ENCODE data around the gene DIPK2B. TPM values are rescaled to one million over a fixed set of nuclear protein-coding genes. Genes with fewer than 3 reads are reported as not detected.

The DIPK2B gene
- total and polyA plus RNA-seq, 2 of the 13 experiments (the other 11 are each of a cell fraction or from before 2014, with no cell fraction given): not detected

GRCh38 chrX:45166781-45167180 is 33.9 kb downstream of the DIPK2B start:
- intact Hi-C loops (cut with micrococcal nuclease; ENCODE audit: unreplicated experiment): no loop called here
- WGBS (ENCODE audit: low lambda C conversion rate): 4% methylated on average over 2 of the region's 2 CpGs
- CTCF ChIA-PET (ENCODE audit: low intra/inter-chr PET ratio, low total read pairs): no interaction called here

More at GRCh38 chrX:45166781-45167180, 33.9 kb downstream of the DIPK2B start:
- DNase-seq (ENCODE audit: low spot score) (no peak), FAIRE-seq (no peak), ATAC-seq (no peak)
- Histone ChIP-seq H3K36me3 (replicated peaks in 1 of 2; ENCODE audit: control insufficient read depth in 1 of 2, insufficient read depth in 2 of 2, low read length in 2 of 2) (no peaks in the 10 kb centered on the region), H4K20me1 (ENCODE audit: insufficient read depth, low read length) (no peaks in the 10 kb centered on the region), H3K4me1 (ENCODE audit: insufficient read depth, low read length) (no peaks in the 10 kb centered on the region), H3K9me3 (ENCODE audit: low read length) (no peaks in the 10 kb centered on the region), H3K4me3 (replicated peaks in 1 of 3; ENCODE audit: insufficient read depth in 1 of 3, low read depth in 2 of 3, low read length in 3 of 3) (no peak overlapping the region), H3K4me2 (ENCODE audit: low read depth, low read length) (no peak overlapping the region), H2AFZ (ENCODE audit: low read length) (no peak overlapping the region), H3K27ac (ENCODE audit: extremely low read length, insufficient read depth, low read length) (no peak overlapping the region), H3K9ac (ENCODE audit: insufficient read depth, low read depth, low read length) (no peak overlapping the region), H3K79me2 (ENCODE audit: insufficient read depth, low read length) (no peaks in the 10 kb centered on the region), H3K27me3 (ENCODE audit: control insufficient read depth in 1 of 2, insufficient read depth in 2 of 2, low read length in 2 of 2) (no peaks in the 10 kb centered on the region)
- TF ChIP-seq LBX2 (CRISPR knock-in tag; IDR thresholded peaks at IDR 0.05; ENCODE audit: borderline replicate concordance) (no peak), KMT2A (CRISPR knock-in tag; IDR thresholded peaks at IDR 0.05) (no peak), TSC22D2 (CRISPR knock-in tag; IDR thresholded peaks at IDR 0.05; ENCODE audit: borderline replicate concordance) (no peak), NFKBIZ (CRISPR knock-in tag; IDR thresholded peaks at IDR 0.05) (no peak), IRF9 (CRISPR knock-in tag; IDR thresholded peaks at IDR 0.05; ENCODE audit: borderline replicate concordance) (no peak), PRMT3 (CRISPR knock-in tag; IDR thresholded peaks at IDR 0.05; ENCODE audit: borderline replicate concordance, low read depth) (no peak), ZNF557 (CRISPR knock-in tag; IDR thresholded peaks at IDR 0.05) (no peak), TAF1 (CRISPR knock-in tag; IDR thresholded peaks at IDR 0.05) (no peak), NR2F1 (CRISPR knock-in tag; IDR thresholded peaks at IDR 0.05) (no peak), MAF1 (CRISPR knock-in tag; IDR thresholded peaks at IDR 0.05; ENCODE audit: borderline replicate concordance) (no peak), ZHX1 (CRISPR knock-in tag; IDR thresholded peaks at IDR 0.05; ENCODE audit: low read depth) (no peak), ZNF260 (CRISPR knock-in tag; IDR thresholded peaks at IDR 0.05; ENCODE audit: borderline replicate concordance, low read depth) (no peak)
- in situ Hi-C loops (cut with HindIII; ENCODE audit: extremely low pct_ligation_motif_present, low pct_unique_long_range_greater_than_20kb): no loop called here
- POLR2A ChIA-PET: no interaction called here
- no TSS peak for BruUV-seq (replicated peaks)
